HL-60 (cell line): ENCODE data around the gene LRP1B.

Experiments used
- GABPA ChIP-seq: IDR thresholded peaks from 2 replicates; pipeline ENCODE4 v1.6.1; 2012; ENCODE audit warnings: low read depth
- POLR2AphosphoS5 ChIP-seq: IDR thresholded peaks from 2 replicates; pipeline ENCODE4 v1.6.1; 2012; ENCODE audit warnings: low read depth
- TF ChIP-seq, protein P1 (sequence below): IDR thresholded peaks from one replicate; pipeline ENCODE4 v1.5.1; 2011; ENCODE audit warnings: low read length, control low read depth, inconsistent platforms; ENCODE audit not compliant: insufficient read depth
- TF ChIP-seq, protein P2 (sequence below): IDR thresholded peaks from 2 replicates; pipeline ENCODE4 v1.6.1; 2012; ENCODE audit warnings: low read depth; ENCODE audit not compliant: insufficient replicate concordance

DNA sequence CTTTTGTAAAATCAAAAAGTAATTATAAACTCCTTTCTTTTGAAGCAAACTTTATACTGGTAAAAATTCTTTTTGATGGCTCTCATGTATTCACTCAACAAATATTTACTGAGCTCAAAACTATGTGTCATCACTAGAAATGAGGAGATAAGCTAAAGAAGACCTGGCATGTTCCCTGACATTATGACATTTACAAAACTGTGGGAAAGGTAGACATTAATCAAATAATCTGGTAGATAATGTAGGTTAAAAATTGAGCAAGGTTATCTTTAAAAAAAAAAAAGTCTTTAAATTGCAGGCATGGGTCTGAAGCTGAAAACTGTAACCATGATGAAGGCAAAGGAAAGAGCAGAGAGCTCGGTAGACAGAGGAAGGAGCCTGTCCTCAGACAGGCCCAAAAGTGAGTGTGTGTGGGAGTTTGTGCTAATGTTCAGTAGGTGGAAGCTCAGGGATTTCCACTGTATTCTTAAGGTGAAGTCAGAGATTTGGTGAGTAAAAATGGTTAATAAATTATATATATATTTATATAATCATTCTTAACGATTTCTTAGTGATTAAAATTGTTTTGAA, 612.9 kb downstream of the LRP1B start:
- TF ChIP-seq, protein P1, sequence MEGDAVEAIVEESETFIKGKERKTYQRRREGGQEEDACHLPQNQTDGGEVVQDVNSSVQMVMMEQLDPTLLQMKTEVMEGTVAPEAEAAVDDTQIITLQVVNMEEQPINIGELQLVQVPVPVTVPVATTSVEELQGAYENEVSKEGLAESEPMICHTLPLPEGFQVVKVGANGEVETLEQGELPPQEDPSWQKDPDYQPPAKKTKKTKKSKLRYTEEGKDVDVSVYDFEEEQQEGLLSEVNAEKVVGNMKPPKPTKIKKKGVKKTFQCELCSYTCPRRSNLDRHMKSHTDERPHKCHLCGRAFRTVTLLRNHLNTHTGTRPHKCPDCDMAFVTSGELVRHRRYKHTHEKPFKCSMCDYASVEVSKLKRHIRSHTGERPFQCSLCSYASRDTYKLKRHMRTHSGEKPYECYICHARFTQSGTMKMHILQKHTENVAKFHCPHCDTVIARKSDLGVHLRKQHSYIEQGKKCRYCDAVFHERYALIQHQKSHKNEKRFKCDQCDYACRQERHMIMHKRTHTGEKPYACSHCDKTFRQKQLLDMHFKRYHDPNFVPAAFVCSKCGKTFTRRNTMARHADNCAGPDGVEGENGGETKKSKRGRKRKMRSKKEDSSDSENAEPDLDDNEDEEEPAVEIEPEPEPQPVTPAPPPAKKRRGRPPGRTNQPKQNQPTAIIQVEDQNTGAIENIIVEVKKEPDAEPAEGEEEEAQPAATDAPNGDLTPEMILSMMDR = no peak
- no peak for TF ChIP-seq POLR2AphosphoS5
- TF ChIP-seq, protein P2, sequence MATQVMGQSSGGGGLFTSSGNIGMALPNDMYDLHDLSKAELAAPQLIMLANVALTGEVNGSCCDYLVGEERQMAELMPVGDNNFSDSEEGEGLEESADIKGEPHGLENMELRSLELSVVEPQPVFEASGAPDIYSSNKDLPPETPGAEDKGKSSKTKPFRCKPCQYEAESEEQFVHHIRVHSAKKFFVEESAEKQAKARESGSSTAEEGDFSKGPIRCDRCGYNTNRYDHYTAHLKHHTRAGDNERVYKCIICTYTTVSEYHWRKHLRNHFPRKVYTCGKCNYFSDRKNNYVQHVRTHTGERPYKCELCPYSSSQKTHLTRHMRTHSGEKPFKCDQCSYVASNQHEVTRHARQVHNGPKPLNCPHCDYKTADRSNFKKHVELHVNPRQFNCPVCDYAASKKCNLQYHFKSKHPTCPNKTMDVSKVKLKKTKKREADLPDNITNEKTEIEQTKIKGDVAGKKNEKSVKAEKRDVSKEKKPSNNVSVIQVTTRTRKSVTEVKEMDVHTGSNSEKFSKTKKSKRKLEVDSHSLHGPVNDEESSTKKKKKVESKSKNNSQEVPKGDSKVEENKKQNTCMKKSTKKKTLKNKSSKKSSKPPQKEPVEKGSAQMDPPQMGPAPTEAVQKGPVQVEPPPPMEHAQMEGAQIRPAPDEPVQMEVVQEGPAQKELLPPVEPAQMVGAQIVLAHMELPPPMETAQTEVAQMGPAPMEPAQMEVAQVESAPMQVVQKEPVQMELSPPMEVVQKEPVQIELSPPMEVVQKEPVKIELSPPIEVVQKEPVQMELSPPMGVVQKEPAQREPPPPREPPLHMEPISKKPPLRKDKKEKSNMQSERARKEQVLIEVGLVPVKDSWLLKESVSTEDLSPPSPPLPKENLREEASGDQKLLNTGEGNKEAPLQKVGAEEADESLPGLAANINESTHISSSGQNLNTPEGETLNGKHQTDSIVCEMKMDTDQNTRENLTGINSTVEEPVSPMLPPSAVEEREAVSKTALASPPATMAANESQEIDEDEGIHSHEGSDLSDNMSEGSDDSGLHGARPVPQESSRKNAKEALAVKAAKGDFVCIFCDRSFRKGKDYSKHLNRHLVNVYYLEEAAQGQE = no peak
- no peak for TF ChIP-seq GABPA
